Coronary artery (tissue), 2 donors: ENCODE results near the gene STC2.

Experiments
- DNase-seq: peaks from one replicate; pipeline ENCODE4 v3.0.0-alpha.2; 2017; ENCODE audit warnings: low spot score
- H3K27ac ChIP-seq, 2 donors: fragments of 200-600 bp; sonication (generic); one replicate each; pipeline ENCODE4 v1.5.1; 2016 to 2019
- H3K4me3 ChIP-seq: fragments of 200-600 bp; sonication (generic); 2 replicates; pipeline ENCODE4 v1.5.1; 2016; ENCODE audit warnings: mild to moderate bottlenecking, moderate library complexity
- TF ChIP-seq, protein P1 (sequence below): fragments of 200-600 bp; sonication (generic); IDR thresholded peaks from one replicate; pipeline ENCODE4 v1.5.1; 2019; ENCODE audit warnings: antibody characterized with exemption

The STC2 gene

GRCh38 chr5:173268750-173269432, 59.3 kb downstream of the STC2 start:
- no peak for DNase-seq
- H3K27ac ChIP-seq: no peak overlapping the region
- TF ChIP-seq, protein P1, sequence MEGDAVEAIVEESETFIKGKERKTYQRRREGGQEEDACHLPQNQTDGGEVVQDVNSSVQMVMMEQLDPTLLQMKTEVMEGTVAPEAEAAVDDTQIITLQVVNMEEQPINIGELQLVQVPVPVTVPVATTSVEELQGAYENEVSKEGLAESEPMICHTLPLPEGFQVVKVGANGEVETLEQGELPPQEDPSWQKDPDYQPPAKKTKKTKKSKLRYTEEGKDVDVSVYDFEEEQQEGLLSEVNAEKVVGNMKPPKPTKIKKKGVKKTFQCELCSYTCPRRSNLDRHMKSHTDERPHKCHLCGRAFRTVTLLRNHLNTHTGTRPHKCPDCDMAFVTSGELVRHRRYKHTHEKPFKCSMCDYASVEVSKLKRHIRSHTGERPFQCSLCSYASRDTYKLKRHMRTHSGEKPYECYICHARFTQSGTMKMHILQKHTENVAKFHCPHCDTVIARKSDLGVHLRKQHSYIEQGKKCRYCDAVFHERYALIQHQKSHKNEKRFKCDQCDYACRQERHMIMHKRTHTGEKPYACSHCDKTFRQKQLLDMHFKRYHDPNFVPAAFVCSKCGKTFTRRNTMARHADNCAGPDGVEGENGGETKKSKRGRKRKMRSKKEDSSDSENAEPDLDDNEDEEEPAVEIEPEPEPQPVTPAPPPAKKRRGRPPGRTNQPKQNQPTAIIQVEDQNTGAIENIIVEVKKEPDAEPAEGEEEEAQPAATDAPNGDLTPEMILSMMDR: no peak
- H3K4me3 ChIP-seq: no peak overlapping the region

DNA sequence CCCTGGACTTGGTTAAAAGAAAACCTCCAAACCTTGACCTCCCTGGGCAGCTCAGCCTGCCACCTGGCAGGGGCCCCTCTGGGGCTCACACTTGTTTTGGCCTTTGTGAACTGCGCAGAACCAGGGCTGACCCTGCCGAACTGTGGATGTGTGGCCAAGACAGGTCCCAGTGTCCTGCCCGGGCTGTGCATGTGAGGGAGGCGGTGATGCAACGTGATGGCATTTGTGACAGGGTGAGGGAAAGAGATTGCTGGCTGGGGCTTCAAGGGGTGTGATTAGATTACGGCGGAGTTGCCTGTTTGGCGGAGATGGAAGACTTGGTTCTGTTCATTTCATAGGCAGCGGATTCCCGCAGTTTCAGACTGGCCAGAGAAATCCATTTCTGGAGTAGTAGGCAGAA, 62.8 kb downstream of the STC2 start:
- DNase-seq: no peak
- H3K27ac ChIP-seq: no peak overlapping the region
- TF ChIP-seq, protein P1: no peak
- H3K4me3 ChIP-seq: no peak overlapping the region
